Heart right ventricle (tissue), 16 donors: ENCODE measurements around the gene PHEX. TPM values are rescaled to one million over a fixed set of nuclear protein-coding genes. Genes with fewer than 3 reads are reported as not detected.

Experiments
- ATAC-seq, 8 donors: fragments of 200-7000 bp; cut with Tn5 transposase; one replicate each; pipeline ENCODE4 v1.9.1; 2020; ENCODE audit warnings: mild to moderate bottlenecking in 8 of 8, moderate library complexity in 8 of 8, moderate number of reproducible peaks in 1 of 8
- DNase-seq, 2 donors: peaks; one replicate each; pipeline ENCODE4 v3.0.0-alpha.2; 2020
- H3K27ac ChIP-seq, 10 donors: fragments of 200-600 bp; sonication (generic) in 2 of 10; one replicate each; pipeline versions ENCODE4 v1.5.0 to v1.8.0; 2020 to 2022; ENCODE audit warnings: mild to moderate bottlenecking in 3 of 10
- H3K27me3 ChIP-seq, 7 donors: fragments of 200-600 bp; one replicate each; pipeline ENCODE4 v1.8.0; 2021 to 2022; ENCODE audit warnings: mild to moderate bottlenecking in 2 of 7
- H3K36me3 ChIP-seq, 9 donors: fragments of 200-600 bp; sonication (generic) in 1 of 9; one replicate each; pipeline versions ENCODE4 v1.5.0 to v1.8.0; 2020 to 2022; ENCODE audit warnings: mild to moderate bottlenecking in 2 of 9
- H3K4me1 ChIP-seq, 9 donors: fragments of 200-600 bp; sonication (generic) in 1 of 9; one replicate each; pipeline versions ENCODE4 v1.5.0 to v1.8.0; 2020 to 2022; ENCODE audit warnings: mild to moderate bottlenecking in 4 of 9
- H3K4me3 ChIP-seq, 10 donors: fragments of 200-600 bp; sonication (generic) in 2 of 10; one replicate each; pipeline versions ENCODE4 v1.5.0 to v1.8.0; 2020 to 2022; ENCODE audit warnings: mild to moderate bottlenecking in 7 of 10, moderate library complexity in 2 of 10
- H3K9me3 ChIP-seq, 11 donors: fragments of 200-600 bp in 10 of 11; sonication (generic) in 2 of 11; one replicate each; pipeline versions ENCODE4 v1.5.0 to v1.8.0; 2013 to 2022; ENCODE audit warnings: mild to moderate bottlenecking in 2 of 11, control low read depth in 1 of 11, moderate library complexity in 1 of 11
- WGBS, 2 donors: extraction: QIAGEN DNeasy Blood & Tissue Kit; methylation state at CpG; one replicate each; pipeline ENCODE4 v1.1.7; 2013; ENCODE audit warnings: inconsistent platforms in 1 of 2; 5-methylcytosine and 5-hydroxymethylcytosine counted together
- intact Hi-C, 10 donors: fragments of 100-400 bp; cut with DNase I; formaldehyde crosslinking; loops; one replicate each; pipeline versions ENCODE4 v1.11.1 to v1.14.2; 2022
- polyA plus RNA-seq, 2 donors: library from polyadenylated mRNA; stranded (reverse); fragments of 200-250 nt; gene quantifications; one replicate each; pipeline ENCODE4 v1.2.3, GENCODE V29; 2013
- total RNA-seq, 10 donors: library from RNA; stranded (reverse); fragmentation: NEBNext Ultra II Directional in 3 of 10; extraction: Animal tissue kit (Norgen Biotek cat#: 25700) in 3 of 10; gene quantifications; one replicate each; pipeline versions ENCODE4 v1.2.1 to v1.2.4, GENCODE V29; 2021 to 2023
- TF ChIP-seq, protein P1 (sequence below), 9 donors: fragments of 200-600 bp; sonication (generic) in 2 of 9; IDR thresholded peaks; one replicate each; pipeline versions ENCODE4 v1.5.0 to v1.8.0; 2021 to 2022; ENCODE audit warnings: antibody characterized with exemption in 9 of 9, mild to moderate bottlenecking in 5 of 9, moderate library complexity in 1 of 9
- donor health status: Arrhythmogenic right ventricular cardiomyopathy.
- donor health status: ischemic (EF 13 %, LVEDD 7.1; RV severe dilation, severe dysfunction).
- donor health status: healthy with polysubstance abuse.
- donor health status: DM: no; HTN: yes; CAD: no.
- donor health status: DM: no; HTN: no; CAD: no.
- donor health status: ischemic (EF 25% LVEDD 6.9; RV normal size, moderate dysfunction).
- donor health status: ischemic (EF 25% LVEDD 5.7; RV mildly dilated, moderate dysfunction).
- donor health status: healthy.
- donor health status: DM: yes; HTN: yes; CAD: no.
- donor health status: Ischemic cardiomyopathy.
- donor health status: ischemic (EF 35%, LVEDD 5.7; RV mildly dilated, moderate dysfunction).
- donor health status: nonischemic (EF 11% LVEDD 7.7; RV severe dilation, severe dysfunction).
- donor health status: DM: yes; HTN: yes; CAD: no.
- donor health status: PGD.
- donor health status: ischemic (EF 29% LVEDD 5.4; RV normal size, mild dysfunction).
- donor health status: nonischemic (EF 23%, LVEDD 6.1; RV moderate dilation, normal function).

PHEX gene
- total and polyA plus RNA-seq, 12 donors: 0.01 to 0.36 (median 0.18) TPM; not detected in 3

GRCh38 chrX:22097012-22097694 lies 65.0 kb downstream of the PHEX start:
- DNase-seq: no peak
- Histone ChIP-seq H3K4me3 (no peak overlapping the region), H3K4me1 (peaks cover 0 to 10% (median 0%) of the 10 kb centered on the region in 9 donors), H3K27ac (no peak overlapping the region), H3K36me3 (no peaks in the 10 kb centered on the region), H3K9me3 (no peaks in the 10 kb centered on the region), H3K27me3 (no peaks in the 10 kb centered on the region)
- ATAC-seq: no peak
- intact Hi-C loops: no loop called here
- TF ChIP-seq, protein P1, sequence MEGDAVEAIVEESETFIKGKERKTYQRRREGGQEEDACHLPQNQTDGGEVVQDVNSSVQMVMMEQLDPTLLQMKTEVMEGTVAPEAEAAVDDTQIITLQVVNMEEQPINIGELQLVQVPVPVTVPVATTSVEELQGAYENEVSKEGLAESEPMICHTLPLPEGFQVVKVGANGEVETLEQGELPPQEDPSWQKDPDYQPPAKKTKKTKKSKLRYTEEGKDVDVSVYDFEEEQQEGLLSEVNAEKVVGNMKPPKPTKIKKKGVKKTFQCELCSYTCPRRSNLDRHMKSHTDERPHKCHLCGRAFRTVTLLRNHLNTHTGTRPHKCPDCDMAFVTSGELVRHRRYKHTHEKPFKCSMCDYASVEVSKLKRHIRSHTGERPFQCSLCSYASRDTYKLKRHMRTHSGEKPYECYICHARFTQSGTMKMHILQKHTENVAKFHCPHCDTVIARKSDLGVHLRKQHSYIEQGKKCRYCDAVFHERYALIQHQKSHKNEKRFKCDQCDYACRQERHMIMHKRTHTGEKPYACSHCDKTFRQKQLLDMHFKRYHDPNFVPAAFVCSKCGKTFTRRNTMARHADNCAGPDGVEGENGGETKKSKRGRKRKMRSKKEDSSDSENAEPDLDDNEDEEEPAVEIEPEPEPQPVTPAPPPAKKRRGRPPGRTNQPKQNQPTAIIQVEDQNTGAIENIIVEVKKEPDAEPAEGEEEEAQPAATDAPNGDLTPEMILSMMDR (IDR thresholded peaks at IDR 0.05): no peak
- WGBS, 2 donors: 57 to 100% methylated on average over 1 of the region's 1 CpG

DNA sequence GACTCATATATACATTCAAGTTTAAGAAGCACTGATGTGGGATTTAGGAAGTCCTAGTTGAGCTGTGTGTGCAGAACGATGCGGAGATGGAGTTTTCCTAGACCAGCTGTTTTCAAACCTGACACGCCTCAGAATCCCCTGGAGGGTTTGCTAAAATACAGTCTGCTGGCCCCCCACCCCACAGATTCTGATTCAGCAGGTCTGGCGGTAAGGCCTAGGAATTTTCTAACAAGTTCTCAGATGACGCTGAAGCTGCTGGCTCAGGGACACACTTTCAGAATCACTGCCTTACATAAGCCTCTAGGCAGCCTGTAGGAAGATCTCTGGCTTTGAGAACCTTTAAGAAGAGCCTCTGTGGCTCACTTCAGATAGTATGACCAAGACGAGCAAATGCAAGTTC lies 73.1 kb downstream of the PHEX start:
- 51 to 57% methylated on average over 6 of the region's 6 CpGs for WGBS, 2 donors
- DNase-seq (peak in 1 of 2 donors; percentile 5), ATAC-seq (peak in 1 of 8 donors; percentile 39)
- H3K27me3 ChIP-seq: no peaks in the 10 kb centered on the region
- TF ChIP-seq, protein P1 (IDR thresholded peaks at IDR 0.05): no peak
- H3K4me3 ChIP-seq: no peak overlapping the region
- intact Hi-C loops: no loop called here
- H3K27ac ChIP-seq: no peak overlapping the region
- H3K36me3 ChIP-seq: no peaks in the 10 kb centered on the region
- no peaks in the 10 kb centered on the region for H3K4me1 ChIP-seq
- no peaks in the 10 kb centered on the region for H3K9me3 ChIP-seq

DNA sequence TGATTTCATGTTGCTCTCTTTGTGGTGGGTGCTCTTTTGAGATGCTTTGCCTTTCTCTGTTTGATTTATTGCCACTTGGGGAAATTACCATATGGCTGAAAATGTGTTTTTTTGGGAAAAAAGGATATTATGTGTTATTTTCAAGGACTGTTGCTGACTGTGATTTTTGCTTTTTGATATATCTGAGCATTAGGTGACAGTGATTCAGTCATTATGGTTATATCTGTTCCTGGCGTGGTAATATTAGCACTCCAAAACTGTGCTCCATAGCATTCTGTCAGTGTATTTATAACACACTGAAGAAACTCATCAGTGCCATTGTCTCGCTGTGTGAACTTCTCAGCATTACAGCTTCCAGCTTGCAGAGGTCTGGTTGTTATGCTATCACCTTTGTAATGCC lies 73.8 kb downstream of the PHEX start:
- TF ChIP-seq, protein P1 (IDR thresholded peaks at IDR 0.05): no peak
- Histone ChIP-seq H3K36me3 (no peaks in the 10 kb centered on the region), H3K27me3 (no peaks in the 10 kb centered on the region), H3K27ac (no peak overlapping the region), H3K4me3 (no peak overlapping the region), H3K9me3 (no peaks in the 10 kb centered on the region), H3K4me1 (no peaks in the 10 kb centered on the region)
- WGBS, 2 donors: 57 to 81% methylated on average over 2 of the region's 2 CpGs
- intact Hi-C loops: no loop called here
- no peak for ATAC-seq
- no peak for DNase-seq

DNA sequence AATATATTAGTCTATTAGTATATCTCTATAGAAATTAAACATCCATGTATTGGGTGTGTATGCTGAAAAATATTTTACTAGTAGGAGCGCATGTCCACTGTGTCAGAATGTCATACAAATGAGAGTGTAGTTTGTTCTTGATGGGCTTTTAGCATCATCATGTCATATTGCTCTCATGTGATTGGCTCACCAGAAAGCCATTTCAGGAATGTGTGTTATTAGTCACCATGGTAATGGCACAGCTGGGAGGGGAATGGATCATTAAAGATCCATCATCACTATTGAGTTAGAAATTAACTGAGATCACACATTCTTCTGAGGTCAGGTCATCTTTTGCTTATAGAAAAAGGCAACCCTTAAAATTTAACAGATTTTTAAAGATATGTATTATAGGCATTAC lies 77.3 kb downstream of the PHEX start:
- TF ChIP-seq, protein P1 (IDR thresholded peaks at IDR 0.05): no peak
- Histone ChIP-seq H3K27ac (no peak overlapping the region), H3K27me3 (no peaks in the 10 kb centered on the region), H3K36me3 (no peaks in the 10 kb centered on the region), H3K9me3 (no peaks in the 10 kb centered on the region), H3K4me1 (no peaks in the 10 kb centered on the region), H3K4me3 (no peak overlapping the region)
- ATAC-seq (no peak), DNase-seq (no peak)
- 94 to 95% methylated on average over 1 of the region's 1 CpG for WGBS, 2 donors
- intact Hi-C loops: no loop called here
